Large intestine (tissue), 12 donors: ENCODE data around the gene C5orf47. TPM values are rescaled to one million over a fixed set of nuclear protein-coding genes. Genes with fewer than 3 reads are reported as not detected.

Source experiments
- DNase-seq, 2 donors: peaks; one replicate each; pipeline versions ENCODE4 v3.0.0 to v3.0.0-alpha.2; 2013
- H3K27ac ChIP-seq: one replicate; pipeline ENCODE4 v1.5.1; 2013; ENCODE audit warnings: low read length
- H3K27me3 ChIP-seq: 2 replicates; pipeline ENCODE4 v1.6.1; 2013; ENCODE audit warnings: low read length; ENCODE audit not compliant: control insufficient read depth, insufficient read depth
- H3K36me3 ChIP-seq: 2 replicates; pipeline ENCODE4 v1.6.1; 2013; ENCODE audit warnings: low read length; ENCODE audit not compliant: control insufficient read depth, insufficient read depth
- H3K4me1 ChIP-seq: one replicate; pipeline ENCODE4 v1.6.1; 2013; ENCODE audit warnings: low read length; ENCODE audit not compliant: control insufficient read depth, insufficient read depth
- H3K4me3 ChIP-seq: one replicate; pipeline ENCODE4 v1.5.1; 2013; ENCODE audit warnings: low read length
- H3K9me3 ChIP-seq: one replicate; pipeline ENCODE4 v1.6.1; 2013; ENCODE audit warnings: mild to moderate bottlenecking, low read depth, low read length, moderate library complexity; ENCODE audit not compliant: control insufficient read depth
- WGBS: methylation state at CpG from one replicate; pipeline ENCODE4 v1.1.5; 2013; ENCODE audit warnings: low lambda C conversion rate; ENCODE audit not compliant: insufficient coverage; 5-methylcytosine and 5-hydroxymethylcytosine counted together
- long read RNA-seq, 11 donors: transcript quantifications; one replicate each; lab custom pipeline, GENCODE V29; 2026
- polyA plus RNA-seq: library from polyadenylated mRNA; unstranded; fragments of 120-200 nt; gene quantifications from one replicate; pipeline ENCODE4 v1.2.1, GENCODE V29; 2013

C5orf47 gene
- polyA plus RNA-seq: 0.06 TPM
- long read RNA-seq, donor 1: 0 reads
- long read RNA-seq, donor 2: 0 reads
- long read RNA-seq, donor 3: 0 reads
- long read RNA-seq, donor 4: 0 reads
- long read RNA-seq, donor 5: 0 reads
- long read RNA-seq, donor 6: 0 reads
- long read RNA-seq, donor 7: 0 reads
- long read RNA-seq, donor 8: 0 reads
- long read RNA-seq, donor 9: 0 reads
- long read RNA-seq, donor 10: 0 reads
- long read RNA-seq, donor 11: 0 reads

DNA sequence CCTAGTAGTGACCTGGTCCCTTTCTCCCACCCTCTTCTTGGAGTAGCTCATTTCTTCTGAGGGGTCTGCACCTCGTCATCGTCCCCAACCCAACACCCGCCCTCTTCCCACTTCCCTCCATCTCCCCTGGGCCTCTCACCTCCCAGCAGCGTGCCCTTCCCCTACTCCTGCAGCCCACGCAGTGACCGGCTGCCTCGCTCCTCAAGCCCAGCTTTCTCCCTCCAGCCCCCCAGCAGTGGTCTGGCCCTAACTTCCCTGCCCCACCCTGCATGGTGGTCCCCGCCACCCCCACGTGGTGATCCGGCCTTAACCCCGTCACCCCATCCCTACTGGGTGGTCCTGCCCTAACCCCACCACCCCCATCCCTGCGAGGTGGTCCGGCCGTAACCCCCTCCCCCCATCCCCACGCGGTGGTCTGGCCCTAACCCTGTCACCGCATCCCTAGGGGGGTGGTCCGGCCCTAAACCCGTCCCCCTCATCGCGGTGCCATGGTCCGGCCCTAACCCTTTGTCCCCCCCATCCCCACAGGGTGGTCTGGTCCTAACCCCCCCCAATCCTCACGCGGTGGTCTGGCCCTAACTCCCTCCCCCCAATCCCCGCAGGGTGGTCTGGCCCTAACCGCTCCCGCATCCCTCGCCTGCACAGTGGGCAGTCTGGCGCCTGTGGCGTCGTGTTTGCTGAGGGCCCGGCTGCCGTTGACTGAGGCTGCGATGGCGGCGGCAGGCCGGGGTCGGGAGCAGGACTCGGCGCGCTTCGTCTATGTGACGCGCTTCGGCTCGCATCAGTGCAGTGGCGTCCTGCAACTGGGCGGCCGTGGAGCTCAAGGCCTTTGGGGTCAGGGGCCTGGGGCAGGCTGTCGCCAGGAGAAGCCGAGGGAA is at the start of gene C5orf47:
Gene C5orf47 (plus strand): TSS at position 617 of the 878 bp plus-strand sequence. CDS start 94 bp downstream, at position 711.
- Histone ChIP-seq H3K27ac (no peak within 1 kb of the TSS), H3K4me3 (no peak within 1 kb of the TSS), H3K36me3 (no peaks in the 10 kb centered on the region), H3K9me3 (peaks cover 4% of the 10 kb centered on the region), H3K4me1 (no peaks in the 10 kb centered on the region), H3K27me3 (no peaks in the 10 kb centered on the region)
- no peak for DNase-seq
- WGBS: no CpG with 5 or more reads among the region's 51 CpGs

- H3K27me3 ChIP-seq: no peaks in the 10 kb centered on the region
- no peak for DNase-seq
- H3K4me3 ChIP-seq: no peak overlapping the region
- WGBS: 71% methylated on average over 1 of the region's 2 CpGs
- no peaks in the 10 kb centered on the region for H3K9me3 ChIP-seq
- H3K36me3 ChIP-seq: peaks cover 4% of the 10 kb centered on the region
- no peak overlapping the region for H3K27ac ChIP-seq
- peaks cover 32% of the 10 kb centered on the region for H3K4me1 ChIP-seq
These were observed 48.7 kb upstream of the C5orf47 start for GRCh38 chr5:173940269-173940668.

GRCh38 chr5:173941102-173941501 is 47.9 kb upstream of the C5orf47 start:
- no peak overlapping the region for H3K27ac ChIP-seq
- H3K9me3 ChIP-seq: no peaks in the 10 kb centered on the region
- peaks cover 4% of the 10 kb centered on the region for H3K36me3 ChIP-seq
- 67% methylated on average over 2 of the region's 2 CpGs for WGBS
- peaks cover 40% of the 10 kb centered on the region for H3K4me1 ChIP-seq
- no peaks in the 10 kb centered on the region for H3K27me3 ChIP-seq
- no peak for DNase-seq
- H3K4me3 ChIP-seq: no peak overlapping the region

GRCh38 chr5:173941758-173942401 is 47.1 kb upstream of the C5orf47 start:
- Histone ChIP-seq H3K27ac (peak overlapping the region; percentile 13), H3K4me1 (peaks cover 42% of the 10 kb centered on the region), H3K36me3 (peaks cover 4% of the 10 kb centered on the region), H3K4me3 (no peak overlapping the region), H3K27me3 (no peaks in the 10 kb centered on the region), H3K9me3 (no peaks in the 10 kb centered on the region)
- WGBS: no CpG with 5 or more reads among the region's 9 CpGs
- DNase-seq: peak in 1 of 2 donors; percentile 47

DNA sequence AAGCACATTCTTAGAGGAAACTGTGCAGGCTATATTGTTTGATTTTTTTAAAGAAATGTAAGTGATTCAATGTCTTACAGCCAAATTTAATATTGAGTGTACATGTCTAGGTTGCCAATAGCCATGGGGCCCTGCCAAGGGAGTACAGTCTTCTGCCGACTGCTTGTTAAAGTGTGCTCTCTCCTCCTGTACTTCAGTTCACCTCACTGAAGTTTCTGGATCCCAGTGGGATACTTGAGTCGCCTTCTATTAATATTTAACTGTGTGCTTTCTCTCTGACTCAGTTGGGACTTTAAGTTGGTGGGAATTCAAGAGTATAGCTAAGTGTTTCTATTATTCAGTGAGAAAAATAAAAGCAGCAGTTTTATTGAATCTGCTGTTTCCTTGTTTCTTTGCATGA is 44.5 kb upstream of the C5orf47 start:
- Histone ChIP-seq H3K27ac (peak overlapping the region; percentile 42), H3K36me3 (peaks cover 12% of the 10 kb centered on the region), H3K27me3 (no peaks in the 10 kb centered on the region), H3K9me3 (no peaks in the 10 kb centered on the region), H3K4me1 (peaks cover 58% of the 10 kb centered on the region), H3K4me3 (no peak overlapping the region)
- no CpG with 5 or more reads among the region's 2 CpGs for WGBS
- peak; percentile 28 to 55 for DNase-seq

GRCh38 chr5:173945160-173945559 is 43.8 kb upstream of the C5orf47 start:
- WGBS: no CpG with 5 or more reads among the region's 2 CpGs
- H3K27ac ChIP-seq: peak overlapping the region; percentile 42

GRCh38 chr5:173946323-173946722 is 42.6 kb upstream of the C5orf47 start:
- Histone ChIP-seq H3K36me3 (peaks cover 22% of the 10 kb centered on the region), H3K4me1 (peaks cover 58% of the 10 kb centered on the region), H3K4me3 (no peak overlapping the region), H3K27ac (peak overlapping the region; percentile 85), H3K9me3 (no peaks in the 10 kb centered on the region), H3K27me3 (no peaks in the 10 kb centered on the region)
- no CpG with 5 or more reads among the region's 2 CpGs for WGBS
- DNase-seq: peak; percentile 67 to 89

More at GRCh38 chr5:173945160-173945559, 43.8 kb upstream of the C5orf47 start:
- H3K9me3 ChIP-seq: no peaks in the 10 kb centered on the region
- no peaks in the 10 kb centered on the region for H3K27me3 ChIP-seq
- H3K4me1 ChIP-seq: peaks cover 58% of the 10 kb centered on the region
- no peak overlapping the region for H3K4me3 ChIP-seq
- DNase-seq: no peak
- H3K36me3 ChIP-seq: peaks cover 15% of the 10 kb centered on the region

DNA sequence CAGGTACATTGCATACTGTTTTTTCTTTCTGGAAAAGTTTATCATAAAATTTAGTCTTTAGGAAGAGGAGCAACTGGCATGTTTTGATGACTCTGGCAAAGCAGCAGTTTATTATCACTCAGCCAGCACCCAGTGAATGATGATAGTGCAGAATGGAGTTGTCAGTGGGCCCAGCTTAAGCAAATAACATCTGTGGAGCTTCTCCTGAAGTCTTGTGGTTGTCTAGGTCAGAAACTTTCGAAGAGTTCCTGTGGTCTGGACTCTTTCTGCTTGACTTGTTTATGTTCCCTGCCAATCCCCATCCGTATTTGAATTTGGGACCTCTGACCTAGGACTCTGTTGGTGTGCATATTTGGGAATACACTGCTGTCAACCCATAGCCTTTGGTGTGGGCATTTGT is 38.1 kb upstream of the C5orf47 start:
- Histone ChIP-seq H3K36me3 (peaks cover 47% of the 10 kb centered on the region), H3K4me3 (no peak overlapping the region), H3K4me1 (peaks cover 38% of the 10 kb centered on the region), H3K27me3 (no peaks in the 10 kb centered on the region), H3K9me3 (no peaks in the 10 kb centered on the region), H3K27ac (no peak overlapping the region)
- DNase-seq: no peak
- no CpG with 5 or more reads among the region's 2 CpGs for WGBS

GRCh38 chr5:173953528-173954090 is 35.4 kb upstream of the C5orf47 start:
- Histone ChIP-seq H3K27me3 (no peaks in the 10 kb centered on the region), H3K36me3 (peaks cover 48% of the 10 kb centered on the region), H3K4me1 (peaks cover 28% of the 10 kb centered on the region), H3K4me3 (no peak overlapping the region), H3K27ac (peak overlapping the region; percentile 60), H3K9me3 (no peaks in the 10 kb centered on the region)
- peak in 1 of 2 donors; percentile 17 for DNase-seq
- 88% methylated on average over 1 of the region's 5 CpGs for WGBS
